ENCODE data around the gene MEGF11. TPM values are rescaled to one million over a fixed set of nuclear protein-coding genes. Genes with fewer than 3 reads are reported as not detected.

The MEGF11 gene
- total RNA-seq, 4 donors from 2014 or later = 0.23 to 0.33 TPM; not detected in 2

GRCh38 chr15:65998486-65998885 lies 255.1 kb downstream of the MEGF11 start:
- Histone ChIP-seq H3K4me3 (no peak overlapping the region), H3K9me3 (no peaks in the 10 kb centered on the region), H3K27ac (replicated peaks in 1 of 4) (no peak overlapping the region), H3K4me1 (no peaks in the 10 kb centered on the region), H3K27me3 (peaks cover 0 to 84% (median 0%) of the 10 kb centered on the region in 4 donors), H3K36me3 (no peaks in the 10 kb centered on the region)
- TF ChIP-seq EP300 (IDR thresholded peaks at IDR 0.05) (no peak), CTCF (IDR thresholded peaks at IDR 0.05) (no peak), POLR2A (IDR thresholded peaks at IDR 0.05; ENCODE audit: low read depth) (no peak), POLR2AphosphoS5 (IDR thresholded peaks at IDR 0.05) (no peak)
- intact Hi-C loops (cut with DNase I) = no loop called here
- WGBS = 39% methylated on average over 9 of the region's 9 CpGs
- DNase-seq (ENCODE audit: extremely low spot score) = no peak

GRCh38 chr15:65996901-65997300 lies 256.6 kb downstream of the MEGF11 start:
- WGBS = 35% methylated on average over 5 of the region's 5 CpGs
- Histone ChIP-seq H3K4me3 (no peak overlapping the region), H3K36me3 (no peaks in the 10 kb centered on the region), H3K27me3 (peaks cover 0 to 87% (median 0%) of the 10 kb centered on the region in 4 donors), H3K27ac (replicated peaks in 1 of 4) (no peak overlapping the region), H3K9me3 (no peaks in the 10 kb centered on the region), H3K4me1 (no peaks in the 10 kb centered on the region)
- TF ChIP-seq CTCF (IDR thresholded peaks at IDR 0.05) = no peak
- TF ChIP-seq POLR2A (IDR thresholded peaks at IDR 0.05; ENCODE audit: low read depth) = no peak
- no peak for TF ChIP-seq EP300 (IDR thresholded peaks at IDR 0.05)
- no peak for TF ChIP-seq POLR2AphosphoS5 (IDR thresholded peaks at IDR 0.05)
- intact Hi-C loops (cut with DNase I) = no loop called here
- no peak for DNase-seq (ENCODE audit: extremely low spot score)

- 76% methylated on average over 4 of the region's 4 CpGs for WGBS
Measured at GRCh38 chr15:65994832-65995231, 258.7 kb downstream of the MEGF11 start.

GRCh38 chr15:65993762-65994161 lies 259.8 kb downstream of the MEGF11 start:
- Histone ChIP-seq H3K9me3 (no peaks in the 10 kb centered on the region), H3K27ac (replicated peaks in 1 of 4) (no peak overlapping the region), H3K27me3 (peaks cover 0 to 94% (median 0%) of the 10 kb centered on the region in 4 donors), H3K36me3 (no peaks in the 10 kb centered on the region), H3K4me3 (no peak overlapping the region), H3K4me1 (no peaks in the 10 kb centered on the region)
- intact Hi-C loops (cut with DNase I) = no loop called here
- no peak for DNase-seq (ENCODE audit: extremely low spot score)
- TF ChIP-seq POLR2AphosphoS5 (IDR thresholded peaks at IDR 0.05) (no peak), EP300 (IDR thresholded peaks at IDR 0.05) (no peak), POLR2A (IDR thresholded peaks at IDR 0.05; ENCODE audit: low read depth) (no peak), CTCF (IDR thresholded peaks at IDR 0.05) (no peak)
- WGBS = 75% methylated on average over 7 of the region's 7 CpGs

More at GRCh38 chr15:65994832-65995231, 258.7 kb downstream of the MEGF11 start:
- H3K4me1 ChIP-seq = no peaks in the 10 kb centered on the region
- H3K4me3 ChIP-seq = no peak overlapping the region
- intact Hi-C loops (cut with DNase I) = no loop called here
- no peak for DNase-seq (ENCODE audit: extremely low spot score)
- H3K27ac ChIP-seq (replicated peaks in 1 of 4) = no peak overlapping the region
- H3K36me3 ChIP-seq = no peaks in the 10 kb centered on the region
- H3K27me3 ChIP-seq = peaks cover 0 to 91% (median 0%) of the 10 kb centered on the region in 4 donors
- TF ChIP-seq CTCF (IDR thresholded peaks at IDR 0.05) = no peak
- TF ChIP-seq POLR2A (IDR thresholded peaks at IDR 0.05; ENCODE audit: low read depth) = no peak
- TF ChIP-seq POLR2AphosphoS5 (IDR thresholded peaks at IDR 0.05) = no peak
- TF ChIP-seq EP300 (IDR thresholded peaks at IDR 0.05) = no peak
- H3K9me3 ChIP-seq = no peaks in the 10 kb centered on the region

GRCh38 chr15:65993236-65993635 lies 260.3 kb downstream of the MEGF11 start:
- Histone ChIP-seq H3K36me3 (no peaks in the 10 kb centered on the region), H3K4me3 (no peak overlapping the region), H3K27ac (replicated peaks in 1 of 4) (no peak overlapping the region), H3K27me3 (peaks cover 0 to 90% (median 1%) of the 10 kb centered on the region in 4 donors), H3K9me3 (no peaks in the 10 kb centered on the region), H3K4me1 (no peaks in the 10 kb centered on the region)
- intact Hi-C loops (cut with DNase I) = no loop called here
- DNase-seq (ENCODE audit: extremely low spot score) = no peak
- WGBS = 18% methylated on average over 5 of the region's 5 CpGs
- no peak for TF ChIP-seq CTCF (IDR thresholded peaks at IDR 0.05)
- no peak for TF ChIP-seq EP300 (IDR thresholded peaks at IDR 0.05)
- no peak for TF ChIP-seq POLR2AphosphoS5 (IDR thresholded peaks at IDR 0.05)
- no peak for TF ChIP-seq POLR2A (IDR thresholded peaks at IDR 0.05; ENCODE audit: low read depth)
